GM23248 (cell line): ENCODE results near the gene NEK6.

ENCODE experiments used
- EZH2 ChIP-seq: fragments of 200-600 bp; sonication (generic); IDR thresholded peaks from 2 replicates; pipeline ENCODE4 v1.6.1; 2018; ENCODE audit warnings: antibody characterized with exemption, mild to moderate bottlenecking; ENCODE audit not compliant: insufficient read depth, poor library complexity, severe bottlenecking
- EZH2phosphoT487 ChIP-seq: fragments of 200-600 bp; sonication (generic); IDR thresholded peaks from 2 replicates; pipeline ENCODE4 v1.6.1; 2018; ENCODE audit warnings: antibody characterized with exemption, moderate library complexity, mild to moderate bottlenecking, low read depth; ENCODE audit not compliant: insufficient read depth

DNA sequence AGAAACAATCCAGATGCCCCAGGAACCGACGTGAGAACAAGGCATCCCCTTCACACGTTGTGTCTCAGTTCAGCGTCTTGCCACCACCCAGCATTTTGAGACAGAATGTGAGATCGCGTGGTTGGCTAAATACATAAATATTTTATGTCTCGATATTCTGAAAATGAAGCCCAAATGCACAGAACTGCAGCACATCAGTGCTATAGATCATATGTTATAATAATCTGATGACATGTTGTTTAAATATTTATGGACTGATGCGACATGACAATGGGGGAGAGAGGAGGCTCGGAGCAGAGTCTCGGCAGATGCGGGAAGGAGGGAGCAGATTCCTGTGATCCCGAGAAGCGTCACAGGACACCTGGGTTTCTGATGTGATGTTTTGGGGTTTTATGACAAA is 10.9 kb downstream of the NEK6 start:
- no peak for TF ChIP-seq EZH2
- no peak for TF ChIP-seq EZH2phosphoT487
